ENCODE results near the gene MDN1.

- no peak for TF ChIP-seq CTCF (conservative IDR thresholded peaks at IDR 0.05; ENCODE audit: low read depth, low read length)
- no peak for TF ChIP-seq EZH2 (IDR thresholded peaks at IDR 0.05; ENCODE audit: low read length, unreplicated experiment)
- TF ChIP-seq EZH2phosphoT487 (IDR thresholded peaks at IDR 0.05; ENCODE audit: borderline replicate concordance, low read length), result no peak
Measured at GRCh38 chr6:89862698-89863097, 43.1 kb upstream of the MDN1 start.
